Measurements from ENCODE around the gene TMEM267. TPM values are rescaled to one million over a fixed set of nuclear protein-coding genes. Genes with fewer than 3 reads are reported as not detected.

The TMEM267 gene
- total and polyA plus RNA-seq, 10 of the 15 experiments (the other 5 are each of a cell fraction or from before 2014, with no cell fraction given): 7.7 to 37.3 (median 13.3) TPM

- TF ChIP-seq, protein P1, sequence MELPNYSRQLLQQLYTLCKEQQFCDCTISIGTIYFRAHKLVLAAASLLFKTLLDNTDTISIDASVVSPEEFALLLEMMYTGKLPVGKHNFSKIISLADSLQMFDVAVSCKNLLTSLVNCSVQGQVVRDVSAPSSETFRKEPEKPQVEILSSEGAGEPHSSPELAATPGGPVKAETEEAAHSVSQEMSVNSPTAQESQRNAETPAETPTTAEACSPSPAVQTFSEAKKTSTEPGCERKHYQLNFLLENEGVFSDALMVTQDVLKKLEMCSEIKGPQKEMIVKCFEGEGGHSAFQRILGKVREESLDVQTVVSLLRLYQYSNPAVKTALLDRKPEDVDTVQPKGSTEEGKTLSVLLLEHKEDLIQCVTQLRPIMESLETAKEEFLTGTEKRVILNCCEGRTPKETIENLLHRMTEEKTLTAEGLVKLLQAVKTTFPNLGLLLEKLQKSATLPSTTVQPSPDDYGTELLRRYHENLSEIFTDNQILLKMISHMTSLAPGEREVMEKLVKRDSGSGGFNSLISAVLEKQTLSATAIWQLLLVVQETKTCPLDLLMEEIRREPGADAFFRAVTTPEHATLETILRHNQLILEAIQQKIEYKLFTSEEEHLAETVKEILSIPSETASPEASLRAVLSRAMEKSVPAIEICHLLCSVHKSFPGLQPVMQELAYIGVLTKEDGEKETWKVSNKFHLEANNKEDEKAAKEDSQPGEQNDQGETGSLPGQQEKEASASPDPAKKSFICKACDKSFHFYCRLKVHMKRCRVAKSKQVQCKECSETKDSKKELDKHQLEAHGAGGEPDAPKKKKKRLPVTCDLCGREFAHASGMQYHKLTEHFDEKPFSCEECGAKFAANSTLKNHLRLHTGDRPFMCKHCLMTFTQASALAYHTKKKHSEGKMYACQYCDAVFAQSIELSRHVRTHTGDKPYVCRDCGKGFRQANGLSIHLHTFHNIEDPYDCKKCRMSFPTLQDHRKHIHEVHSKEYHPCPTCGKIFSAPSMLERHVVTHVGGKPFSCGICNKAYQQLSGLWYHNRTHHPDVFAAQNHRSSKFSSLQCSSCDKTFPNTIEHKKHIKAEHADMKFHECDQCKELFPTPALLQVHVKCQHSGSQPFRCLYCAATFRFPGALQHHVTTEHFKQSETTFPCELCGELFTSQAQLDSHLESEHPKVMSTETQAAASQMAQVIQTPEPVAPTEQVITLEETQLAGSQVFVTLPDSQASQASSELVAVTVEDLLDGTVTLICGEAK (IDR thresholded peaks at IDR 0.05; ENCODE audit: borderline replicate concordance): no peak
- TF ChIP-seq STAT1 (conservative IDR thresholded peaks at IDR 0.05) (no peak), NFIC (IDR thresholded peaks at IDR 0.05; ENCODE audit: low read depth, low read length) (0 out of 2 replicates have a peak, but pooled peaks have one; percentile 2), HCFC1 (IDR thresholded peaks at IDR 0.05; ENCODE audit: low read length) (no peak), EP300 (IDR thresholded peaks at IDR 0.05; ENCODE audit: borderline replicate concordance in 1 of 2, control insufficient read depth in 1 of 2, low read depth in 2 of 2, low read length in 2 of 2) (no peak), FOXK2 (IDR thresholded peaks at IDR 0.05) (no peak)
Measured at GRCh38 chr5:43514471-43514815, 30.8 kb upstream of the TMEM267 start (continued).

DNA sequence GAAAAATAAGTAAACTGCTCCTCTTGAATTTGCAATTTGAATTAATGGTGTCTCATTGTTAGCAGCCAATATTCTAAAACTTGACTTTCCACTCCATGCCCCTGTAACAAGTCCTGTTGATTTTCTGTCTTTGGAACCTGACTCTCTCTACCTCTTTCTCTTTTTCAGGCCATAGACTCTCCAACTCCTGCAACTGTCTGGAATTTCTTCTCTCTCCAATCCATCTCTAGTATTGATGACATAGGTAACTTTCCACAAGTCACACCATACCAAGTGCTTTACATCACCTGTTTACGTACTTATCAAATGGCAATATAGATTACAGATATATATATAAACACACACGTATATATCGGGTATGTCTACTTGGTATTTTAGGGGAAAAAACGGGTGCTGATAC, 30.4 kb upstream of the TMEM267 start:
- peaks cover 23% of the 10 kb centered on the region for H3K79me2 ChIP-seq (ENCODE audit: control insufficient read depth, insufficient read depth, low read length)
- RAD21 ChIA-PET (ENCODE audit: unreplicated experiment): no interaction called here
- intact Hi-C loops (cut with micrococcal nuclease; ENCODE audit: unreplicated experiment): no loop called here
- in situ Hi-C loops (cut with MboI): no loop called here
- POLR2A ChIA-PET: interaction anchor here (0.5 to 3.9 kb wide), 2 partner anchors 29 kb away, joined by 3 to 24 read pairs; partner anchors contain the start of gene TMEM267
- WGBS (ENCODE audit: insufficient coverage, insufficient replicate concordance, low lambda C conversion rate, missing lambda C conversion rate): 14% methylated on average over 4 of the region's 4 CpGs
- H2AFZ ChIP-seq (ENCODE audit: control insufficient read depth, low read depth, low read length): peak overlapping the region; percentile 25
- H3K27ac ChIP-seq (ENCODE audit: control insufficient read depth, insufficient read depth): peak overlapping the region; percentile 74
- H3K4me2 ChIP-seq (ENCODE audit: control insufficient read depth, insufficient read depth): peak overlapping the region; percentile 14
- H3K4me1 ChIP-seq (ENCODE audit: control insufficient read depth, insufficient read depth, low read length): no peaks in the 10 kb centered on the region
- H3K9me3 ChIP-seq (replicated peaks; ENCODE audit: control insufficient read depth, insufficient read depth, low read length): no peaks in the 10 kb centered on the region
- ATAC-seq (no peak), DNase-seq (ENCODE audit: low read depth, low spot score) (no peak), FAIRE-seq (no peak)
- BruUV-seq (replicated peaks): no TSS peak
- H3K4me3 ChIP-seq: peak overlapping the region; percentile 92
- peak overlapping the region; percentile 64 for H3K9ac ChIP-seq (ENCODE audit: control insufficient read depth, insufficient read depth, low read length)
- H3K27me3 ChIP-seq (replicated peaks in 1 of 2; ENCODE audit: control insufficient read depth in 2 of 2, insufficient read depth in 2 of 2, low read length in 1 of 2): no peaks in the 10 kb centered on the region
- CTCF ChIA-PET: interaction anchor here (2.2 kb wide), 1 partner anchor 29 kb away, joined by 20 read pairs; the partner anchor contains the start of gene TMEM267
- no peaks in the 10 kb centered on the region for H4K20me1 ChIP-seq (ENCODE audit: control insufficient read depth, insufficient read depth)
- SMC1A ChIA-PET (ENCODE audit: uncharacterized antibody, unreplicated experiment): interaction anchor here (1.3 to 2.7 kb wide), 5 partner anchors 15 to 89 kb away, joined by 3 to 12 read pairs (median 4); partner anchors contain the start of genes NNT and TMEM267
- H3K36me3 ChIP-seq (ENCODE audit: control insufficient read depth in 2 of 2, insufficient read depth in 2 of 2, low read length in 1 of 2): no peaks in the 10 kb centered on the region
- TF ChIP-seq, protein P2, sequence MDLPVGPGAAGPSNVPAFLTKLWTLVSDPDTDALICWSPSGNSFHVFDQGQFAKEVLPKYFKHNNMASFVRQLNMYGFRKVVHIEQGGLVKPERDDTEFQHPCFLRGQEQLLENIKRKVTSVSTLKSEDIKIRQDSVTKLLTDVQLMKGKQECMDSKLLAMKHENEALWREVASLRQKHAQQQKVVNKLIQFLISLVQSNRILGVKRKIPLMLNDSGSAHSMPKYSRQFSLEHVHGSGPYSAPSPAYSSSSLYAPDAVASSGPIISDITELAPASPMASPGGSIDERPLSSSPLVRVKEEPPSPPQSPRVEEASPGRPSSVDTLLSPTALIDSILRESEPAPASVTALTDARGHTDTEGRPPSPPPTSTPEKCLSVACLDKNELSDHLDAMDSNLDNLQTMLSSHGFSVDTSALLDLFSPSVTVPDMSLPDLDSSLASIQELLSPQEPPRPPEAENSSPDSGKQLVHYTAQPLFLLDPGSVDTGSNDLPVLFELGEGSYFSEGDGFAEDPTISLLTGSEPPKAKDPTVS (IDR thresholded peaks at IDR 0.05; ENCODE audit: low read depth, low read length): no peak
- TF ChIP-seq CEBPB (IDR thresholded peaks at IDR 0.05; ENCODE audit: borderline replicate concordance in 1 of 2, low read depth in 2 of 2, low read length in 2 of 2) (no peak), RFX5 (IDR thresholded peaks at IDR 0.05; ENCODE audit: low read depth, low read length) (no peak), USF1 (IDR thresholded peaks at IDR 0.05; ENCODE audit: borderline replicate concordance, extremely low read length, insufficient read depth, low read depth, low read length) (no peak), BCL3 (IDR thresholded peaks at IDR 0.05; ENCODE audit: borderline replicate concordance, insufficient read depth, low read depth, low read length, poor library complexity, severe bottlenecking) (no peak)

All from GM12878 (cell line).